LNCAP (cell line): Measurements from ENCODE around the gene ARCN1.

Experiments used
- TF ChIP-seq, protein P1 (sequence below): fragments of 450-650 bp; IDR thresholded peaks from 2 replicates; pipeline ENCODE4 v1.5.1; 2017; ENCODE audit warnings: mild to moderate bottlenecking

ARCN1 gene

DNA sequence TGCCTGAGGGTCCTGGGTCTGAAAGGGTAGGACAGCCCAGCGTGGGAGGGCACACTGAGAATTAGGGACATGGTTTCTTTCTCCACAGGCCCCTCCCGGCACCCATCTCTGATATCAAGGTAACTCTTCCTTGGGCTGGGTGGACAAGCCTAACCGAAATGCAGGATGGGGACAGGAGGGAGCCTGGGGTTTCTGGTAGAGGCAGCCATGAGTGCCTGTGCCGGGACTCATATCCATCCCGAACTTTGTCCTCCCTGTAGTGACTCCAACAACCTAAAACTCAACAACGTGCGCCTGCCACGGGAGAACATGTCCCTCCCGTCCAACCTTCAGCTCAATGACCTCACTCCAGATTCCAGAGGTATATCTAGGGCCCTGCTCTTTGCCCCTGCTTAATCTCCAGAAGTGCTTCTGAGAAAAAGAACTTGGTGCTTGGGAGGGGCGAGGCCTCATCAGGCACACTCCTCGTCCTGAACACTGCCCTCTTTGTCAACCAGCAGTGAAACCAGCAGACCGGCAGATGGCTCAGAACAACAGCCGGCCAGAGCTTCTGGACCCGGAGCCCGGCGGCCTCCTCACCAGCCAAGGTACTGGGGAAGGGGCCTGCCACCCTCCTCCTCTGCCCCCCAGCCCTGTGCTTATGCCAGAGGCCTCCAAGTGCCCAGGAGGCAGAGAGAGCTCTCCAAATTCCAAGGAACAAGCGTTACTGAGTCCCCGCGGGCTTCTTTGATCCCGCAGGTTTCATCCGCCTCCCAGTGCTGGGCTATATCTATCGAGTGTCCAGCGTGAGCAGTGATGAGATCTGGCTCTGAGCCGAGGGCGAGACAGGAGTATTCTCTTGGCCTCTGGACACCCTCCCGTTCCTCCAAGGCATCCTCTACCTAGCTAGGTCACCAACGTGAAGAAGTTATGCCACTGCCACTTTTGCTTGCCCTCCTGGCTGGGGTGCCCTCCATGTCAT, 38.2 kb upstream of the ARCN1 start:
- TF ChIP-seq, protein P1, sequence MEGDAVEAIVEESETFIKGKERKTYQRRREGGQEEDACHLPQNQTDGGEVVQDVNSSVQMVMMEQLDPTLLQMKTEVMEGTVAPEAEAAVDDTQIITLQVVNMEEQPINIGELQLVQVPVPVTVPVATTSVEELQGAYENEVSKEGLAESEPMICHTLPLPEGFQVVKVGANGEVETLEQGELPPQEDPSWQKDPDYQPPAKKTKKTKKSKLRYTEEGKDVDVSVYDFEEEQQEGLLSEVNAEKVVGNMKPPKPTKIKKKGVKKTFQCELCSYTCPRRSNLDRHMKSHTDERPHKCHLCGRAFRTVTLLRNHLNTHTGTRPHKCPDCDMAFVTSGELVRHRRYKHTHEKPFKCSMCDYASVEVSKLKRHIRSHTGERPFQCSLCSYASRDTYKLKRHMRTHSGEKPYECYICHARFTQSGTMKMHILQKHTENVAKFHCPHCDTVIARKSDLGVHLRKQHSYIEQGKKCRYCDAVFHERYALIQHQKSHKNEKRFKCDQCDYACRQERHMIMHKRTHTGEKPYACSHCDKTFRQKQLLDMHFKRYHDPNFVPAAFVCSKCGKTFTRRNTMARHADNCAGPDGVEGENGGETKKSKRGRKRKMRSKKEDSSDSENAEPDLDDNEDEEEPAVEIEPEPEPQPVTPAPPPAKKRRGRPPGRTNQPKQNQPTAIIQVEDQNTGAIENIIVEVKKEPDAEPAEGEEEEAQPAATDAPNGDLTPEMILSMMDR: no peak

GRCh38 chr11:118535261-118535660, 36.9 kb upstream of the ARCN1 start:
- TF ChIP-seq, protein P1: no peak

- TF ChIP-seq, protein P1: no peak
Observed at GRCh38 chr11:118536726-118537125, 35.5 kb upstream of the ARCN1 start.

- TF ChIP-seq, protein P1: no peak
Observed at GRCh38 chr11:118537409-118537980, 34.7 kb upstream of the ARCN1 start.

DNA sequence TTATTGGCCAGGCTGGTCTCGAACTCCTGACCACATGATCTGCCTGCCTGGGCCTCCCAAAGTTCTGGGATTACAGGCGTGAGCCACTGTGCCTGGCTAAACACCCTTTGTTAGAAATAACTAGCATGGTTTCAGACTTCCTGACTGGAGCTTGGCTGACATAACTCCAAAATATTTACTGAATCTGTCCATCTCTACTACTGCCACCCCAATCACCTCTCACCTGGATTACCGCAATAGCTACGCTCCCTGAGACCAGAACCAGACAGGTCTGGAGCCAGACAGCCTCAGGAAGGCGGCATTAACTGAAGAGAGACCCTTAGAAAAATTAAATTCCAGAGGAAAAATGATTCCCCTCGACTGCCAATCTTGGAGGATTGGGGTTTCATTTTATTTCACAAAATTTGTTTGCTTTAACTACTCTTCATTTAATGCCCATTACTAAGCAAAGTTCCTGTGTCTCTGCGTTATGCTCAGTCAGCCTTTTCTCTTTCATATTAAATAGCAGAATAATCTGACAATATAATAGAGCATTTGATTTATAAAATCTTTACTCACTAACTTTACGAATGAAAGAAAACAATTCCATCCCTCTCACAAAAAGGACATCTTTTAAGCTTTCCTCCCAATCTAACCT, 28.1 kb upstream of the ARCN1 start:
- TF ChIP-seq, protein P1: no peak

GRCh38 chr11:118544647-118545010, 27.6 kb upstream of the ARCN1 start:
- TF ChIP-seq, protein P1: no peak

DNA sequence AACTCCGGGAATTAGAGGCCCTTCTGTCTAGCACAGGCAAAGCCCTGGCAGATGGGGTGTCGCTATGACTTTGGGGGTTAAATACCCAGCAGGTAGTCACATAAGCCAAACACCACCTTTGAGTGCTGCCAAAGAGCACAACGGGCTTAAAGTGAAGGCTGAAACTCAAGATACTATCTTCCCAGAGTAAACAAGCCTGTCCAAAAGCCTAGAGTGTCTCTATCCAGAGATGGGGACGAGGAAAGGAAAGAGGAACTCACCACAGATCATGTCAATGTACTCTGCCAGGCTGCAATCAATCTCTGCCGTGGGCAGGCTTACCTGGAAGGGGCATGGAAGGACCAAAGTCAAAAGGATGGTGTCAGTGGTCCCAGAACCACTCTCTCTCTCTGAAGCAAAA, 26.7 kb upstream of the ARCN1 start:
- TF ChIP-seq, protein P1: no peak
